Embryonic facial prominence (tissue), 1 donor: Measurements from ENCODE around the gene APBA2.

ENCODE experiments used
- DNase-seq: peaks from one replicate; pipeline ENCODE4 v3.0.0-alpha.2; 2016; ENCODE audit errors: extremely low spot score

Gene APBA2

GRCh38 chr15:29058903-29059539, 173.2 kb downstream of the APBA2 start:
- DNase-seq, result no peak

- no peak for DNase-seq
Observed at GRCh38 chr15:29059871-29060640, 174.3 kb downstream of the APBA2 start.

- no peak for DNase-seq
Observed at GRCh38 chr15:29061746-29062145, 176.0 kb downstream of the APBA2 start.

GRCh38 chr15:29062179-29062591, 176.4 kb downstream of the APBA2 start:
- DNase-seq, result no peak

- DNase-seq, result no peak
Observed at GRCh38 chr15:29062626-29063025, 176.9 kb downstream of the APBA2 start.

- DNase-seq, result no peak
Observed at GRCh38 chr15:29063646-29064045, 177.9 kb downstream of the APBA2 start.

GRCh38 chr15:29064290-29064689, 178.5 kb downstream of the APBA2 start:
- DNase-seq, result no peak

- DNase-seq, result no peak
Observed at GRCh38 chr15:29064731-29065130, 179.0 kb downstream of the APBA2 start.

GRCh38 chr15:29065571-29065970, 179.8 kb downstream of the APBA2 start:
- no peak for DNase-seq

GRCh38 chr15:29066310-29066709, 180.5 kb downstream of the APBA2 start:
- DNase-seq, result no peak

- DNase-seq, result no peak
Observed at GRCh38 chr15:29066838-29067237, 181.1 kb downstream of the APBA2 start.

GRCh38 chr15:29067949-29068348, 182.2 kb downstream of the APBA2 start:
- no peak for DNase-seq

GRCh38 chr15:29070471-29071231, 184.9 kb downstream of the APBA2 start:
- DNase-seq, result no peak

- no peak for DNase-seq
Observed at GRCh38 chr15:29071232-29071881, 185.6 kb downstream of the APBA2 start.

GRCh38 chr15:29071882-29072273, 186.1 kb downstream of the APBA2 start:
- no peak for DNase-seq

- no peak for DNase-seq
Observed at GRCh38 chr15:29072444-29072843, 186.7 kb downstream of the APBA2 start.

GRCh38 chr15:29074045-29074444, 188.3 kb downstream of the APBA2 start:
- DNase-seq, result no peak

GRCh38 chr15:29078541-29078940, 192.8 kb downstream of the APBA2 start:
- DNase-seq, result no peak

- DNase-seq, result no peak
Observed at GRCh38 chr15:29079479-29079878, 193.7 kb downstream of the APBA2 start.

GRCh38 chr15:29081781-29082180, 196.0 kb downstream of the APBA2 start:
- DNase-seq, result no peak

- no peak for DNase-seq
Observed at GRCh38 chr15:29083161-29083560, 197.4 kb downstream of the APBA2 start.

- no peak for DNase-seq
Observed at GRCh38 chr15:29083858-29084257, 198.1 kb downstream of the APBA2 start.
